Naive B cell (primary cell): Measurements from ENCODE around the gene EGFR. TPM values are rescaled to one million over a fixed set of nuclear protein-coding genes. Genes with fewer than 3 reads are reported as not detected.
"Not testable (repeated sequence)": the region's sequence is repeated elsewhere in the genome, so short reads cannot be mapped to it uniquely, and the experiment has no call there.

ENCODE experiments used
- ATAC-seq, 2 donors: fragments of 150-1000 bp; cut with Tn5 transposase; 2 replicates each; pipeline ENCODE4 v1.10.0; 2021; ENCODE audit warnings: low read depth in 2 of 2, mild to moderate bottlenecking in 2 of 2, moderate library complexity in 2 of 2
- DNase-seq: peaks from one replicate; pipeline ENCODE4 v3.0.0; 2022
- H3K27ac Mint-ChIP-seq, 6 donors: one replicate each; pipeline ENCODE4 v1.8.0; 2020 to 2022; ENCODE audit warnings: mild to moderate bottlenecking in 6 of 6, mixed read lengths in 6 of 6, moderate library complexity in 5 of 6, inconsistent platforms in 2 of 6
- H3K27me3 Mint-ChIP-seq, 3 donors: one replicate each; pipeline ENCODE4 v1.8.0; 2021 to 2022; ENCODE audit warnings: mixed read lengths in 3 of 3, mild to moderate bottlenecking in 1 of 3
- H3K36me3 Mint-ChIP-seq, 2 donors: one replicate each; pipeline ENCODE4 v1.8.0; 2020 to 2022; ENCODE audit warnings: mixed read lengths in 2 of 2, inconsistent platforms in 1 of 2, mild to moderate bottlenecking in 1 of 2
- H3K4me1 Mint-ChIP-seq, 3 donors: one replicate each; pipeline ENCODE4 v1.8.0; 2020 to 2022; ENCODE audit warnings: mixed read lengths in 3 of 3, inconsistent platforms in 1 of 3, mild to moderate bottlenecking in 1 of 3, moderate library complexity in 1 of 3
- H3K4me3 Mint-ChIP-seq, 8 donors: one replicate each; pipeline ENCODE4 v1.8.0; 2020 to 2022; ENCODE audit warnings: mild to moderate bottlenecking in 8 of 8, mixed read lengths in 8 of 8, moderate library complexity in 8 of 8, inconsistent platforms in 2 of 8
- H3K9me3 Mint-ChIP-seq, 7 donors: one replicate each; pipeline ENCODE4 v1.8.0; 2020 to 2022; ENCODE audit warnings: mixed read lengths in 7 of 7, mild to moderate bottlenecking in 5 of 7, inconsistent platforms in 2 of 7, moderate library complexity in 1 of 7
- polyA plus RNA-seq, 6 donors: library from polyadenylated mRNA; unstranded; fragments of 300-500 nt; fragmentation: Illumina TruSeq; gene quantifications; one replicate each; pipeline ENCODE4 v1.2.3, GENCODE V29; 2021; ENCODE audit warnings: low read depth in 6 of 6

The EGFR gene
- polyA plus RNA-seq, 6 donors from 2014 or later, result not detected

- Mint-ChIP-seq H3K27ac (no peak overlapping the region), H3K36me3 (no peaks in the 10 kb centered on the region), H3K9me3 (peaks cover 0 to 5% (median 0%) of the 10 kb centered on the region in 7 donors), H3K4me1 (no peaks in the 10 kb centered on the region), H3K27me3 (peaks cover 0 to 25% (median 0%) of the 10 kb centered on the region in 3 donors), H3K4me3 (no peak overlapping the region)
- DNase-seq, result no peak
- ATAC-seq, result no peak
Measured at GRCh38 chr7:55032069-55032699, 13.4 kb downstream of the EGFR start.

- no peak for DNase-seq
- ATAC-seq, result no peak
- no peak overlapping the region for H3K4me3 Mint-ChIP-seq
- H3K4me1 Mint-ChIP-seq, result no peaks in the 10 kb centered on the region
- H3K27ac Mint-ChIP-seq, result no peak overlapping the region
- H3K36me3 Mint-ChIP-seq, result no peaks in the 10 kb centered on the region
- peaks cover 0 to 33% (median 6%) of the 10 kb centered on the region in 3 donors for H3K27me3 Mint-ChIP-seq
- H3K9me3 Mint-ChIP-seq, result peaks cover 0 to 5% (median 0%) of the 10 kb centered on the region in 7 donors
Measured at GRCh38 chr7:55033236-55033846, 14.5 kb downstream of the EGFR start.

GRCh38 chr7:55034776-55035175 is 16.0 kb downstream of the EGFR start:
- no peaks in the 10 kb centered on the region for H3K4me1 Mint-ChIP-seq
- no peak overlapping the region for H3K27ac Mint-ChIP-seq
- no peaks in the 10 kb centered on the region for H3K36me3 Mint-ChIP-seq
- peaks cover 0 to 33% (median 6%) of the 10 kb centered on the region in 3 donors for H3K27me3 Mint-ChIP-seq
- no peak for DNase-seq
- H3K9me3 Mint-ChIP-seq, result peaks cover 0 to 5% (median 0%) of the 10 kb centered on the region in 7 donors
- no peak overlapping the region for H3K4me3 Mint-ChIP-seq
- no peak for ATAC-seq

GRCh38 chr7:55035410-55035809 is 16.6 kb downstream of the EGFR start:
- peaks cover 0 to 31% (median 6%) of the 10 kb centered on the region in 3 donors for H3K27me3 Mint-ChIP-seq
- DNase-seq, H3K9me3 Mint-ChIP-seq: not testable (repeated sequence)

GRCh38 chr7:55036950-55037736 is 18.3 kb downstream of the EGFR start:
- no peak for DNase-seq
- H3K27ac Mint-ChIP-seq, result no peak overlapping the region
- H3K9me3 Mint-ChIP-seq, result peaks cover 0 to 5% (median 0%) of the 10 kb centered on the region in 7 donors
- no peaks in the 10 kb centered on the region for H3K4me1 Mint-ChIP-seq
- no peak overlapping the region for H3K4me3 Mint-ChIP-seq
- no peak for ATAC-seq
- H3K36me3 Mint-ChIP-seq, result no peaks in the 10 kb centered on the region
- H3K27me3 Mint-ChIP-seq, result peaks cover 0 to 25% (median 6%) of the 10 kb centered on the region in 3 donors

More at GRCh38 chr7:55035410-55035809, 16.6 kb downstream of the EGFR start:
- H3K4me1 Mint-ChIP-seq, ATAC-seq, H3K36me3 Mint-ChIP-seq, H3K27ac Mint-ChIP-seq, H3K4me3 Mint-ChIP-seq: not testable (repeated sequence)

- H3K4me1 Mint-ChIP-seq, result no peaks in the 10 kb centered on the region
- no peak overlapping the region for H3K4me3 Mint-ChIP-seq
- no peaks in the 10 kb centered on the region for H3K27me3 Mint-ChIP-seq
- no peak overlapping the region for H3K27ac Mint-ChIP-seq
- no peaks in the 10 kb centered on the region for H3K36me3 Mint-ChIP-seq
- ATAC-seq (no peak), DNase-seq (no peak)
- H3K9me3 Mint-ChIP-seq, result no peaks in the 10 kb centered on the region
Measured at GRCh38 chr7:55043691-55044370, 25.0 kb downstream of the EGFR start.

- Mint-ChIP-seq H3K9me3 (no peaks in the 10 kb centered on the region), H3K36me3 (no peaks in the 10 kb centered on the region)
- no peak for ATAC-seq
Measured at GRCh38 chr7:55044371-55044717, 25.5 kb downstream of the EGFR start.

GRCh38 chr7:55044791-55045190 is 26.0 kb downstream of the EGFR start:
- no peak for DNase-seq
- Mint-ChIP-seq H3K27me3 (no peaks in the 10 kb centered on the region), H3K27ac (no peak overlapping the region), H3K36me3 (no peaks in the 10 kb centered on the region), H3K4me1 (no peaks in the 10 kb centered on the region), H3K9me3 (no peaks in the 10 kb centered on the region), H3K4me3 (no peak overlapping the region)
- ATAC-seq, result no peak

More at GRCh38 chr7:55044371-55044717, 25.5 kb downstream of the EGFR start:
- DNase-seq, result no peak
- no peak overlapping the region for H3K4me3 Mint-ChIP-seq
- no peak overlapping the region for H3K27ac Mint-ChIP-seq
- H3K4me1 Mint-ChIP-seq, result no peaks in the 10 kb centered on the region
- no peaks in the 10 kb centered on the region for H3K27me3 Mint-ChIP-seq

- DNase-seq, result no peak
- H3K4me3 Mint-ChIP-seq, result peak overlapping the region in 1 of 8 donors; percentile 12
- H3K27me3 Mint-ChIP-seq, result peaks cover 0 to under 1% (median 0%) of the 10 kb centered on the region in 3 donors
- H3K27ac Mint-ChIP-seq, result no peak overlapping the region
- H3K9me3 Mint-ChIP-seq, result no peaks in the 10 kb centered on the region
- no peaks in the 10 kb centered on the region for H3K4me1 Mint-ChIP-seq
- ATAC-seq, result no peak
- no peaks in the 10 kb centered on the region for H3K36me3 Mint-ChIP-seq
Measured at GRCh38 chr7:55046582-55047342, 27.9 kb downstream of the EGFR start.

GRCh38 chr7:55048221-55048859 is 29.5 kb downstream of the EGFR start:
- no peak for DNase-seq
- Mint-ChIP-seq H3K27ac (no peak overlapping the region), H3K4me1 (no peaks in the 10 kb centered on the region), H3K9me3 (no peaks in the 10 kb centered on the region), H3K4me3 (no peak overlapping the region), H3K27me3 (peaks cover 0 to 6% (median 0%) of the 10 kb centered on the region in 3 donors), H3K36me3 (no peaks in the 10 kb centered on the region)
- ATAC-seq, result no peak

- Mint-ChIP-seq H3K9me3 (peaks cover 0 to 5% (median 0%) of the 10 kb centered on the region in 7 donors), H3K36me3 (no peaks in the 10 kb centered on the region), H3K27ac (peak overlapping the region in 2 of 6 donors; percentile 3 to 22), H3K27me3 (peaks cover 0 to 14% (median 5%) of the 10 kb centered on the region in 3 donors), H3K4me1 (no peaks in the 10 kb centered on the region), H3K4me3 (no peak overlapping the region)
- DNase-seq, result no peak
- ATAC-seq, result no peak
Measured at GRCh38 chr7:55050281-55050680, 31.5 kb downstream of the EGFR start.

- Mint-ChIP-seq H3K27ac (no peak overlapping the region), H3K9me3 (peaks cover 0 to 8% (median 0%) of the 10 kb centered on the region in 7 donors)
Measured at GRCh38 chr7:55052081-55052480, 33.3 kb downstream of the EGFR start.

More at GRCh38 chr7:55052081-55052480, 33.3 kb downstream of the EGFR start:
- DNase-seq (no peak), ATAC-seq (no peak)
- Mint-ChIP-seq H3K4me1 (no peaks in the 10 kb centered on the region), H3K36me3 (no peaks in the 10 kb centered on the region), H3K27me3 (peaks cover 0 to 22% (median 10%) of the 10 kb centered on the region in 3 donors), H3K4me3 (peak overlapping the region in 1 of 8 donors; percentile 42)
